Stimulated activated CD4-positive, alpha-beta T cell treated with anti-CD3 and anti-CD28 coated beads, Interleukin-15, amount 100 ng/mL, for 24 hours (primary cell): ENCODE data around the gene MICU2.

Source experiments
- DNase-seq: peaks from one replicate; pipeline ENCODE4 v3.0.0-alpha.2; 2020

The MICU2 gene

GRCh38 chr13:21476893-21477472 lies 127.0 kb downstream of the MICU2 start:
- DNase-seq: peak; percentile 86

DNA sequence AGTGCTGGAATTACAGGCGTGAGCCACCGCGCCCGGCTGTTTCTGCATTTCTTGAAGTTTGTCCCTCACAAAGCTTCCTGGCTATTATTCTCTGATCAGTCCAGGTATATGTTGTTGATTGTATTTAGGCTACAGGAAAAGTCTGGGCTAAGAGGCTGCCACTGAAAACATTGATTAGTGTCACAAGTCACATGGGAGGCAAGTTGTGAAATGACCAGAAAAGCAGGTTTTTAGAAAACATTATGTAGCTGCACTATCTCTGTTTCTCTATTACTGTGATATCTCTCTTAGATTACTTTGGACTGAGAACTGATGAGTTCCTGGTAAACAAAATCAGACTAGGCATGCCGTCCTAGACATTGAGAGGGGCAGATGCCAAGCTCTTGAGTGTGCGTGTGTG lies 128.9 kb downstream of the MICU2 start:
- no peak for DNase-seq

GRCh38 chr13:21470785-21471184 lies 133.2 kb downstream of the MICU2 start:
- no peak for DNase-seq

- no peak for DNase-seq
These were observed 137.4 kb downstream of the MICU2 start for GRCh38 chr13:21466527-21466926.

- no peak for DNase-seq
These were observed 138.2 kb downstream of the MICU2 start for GRCh38 chr13:21465710-21466160.

DNA sequence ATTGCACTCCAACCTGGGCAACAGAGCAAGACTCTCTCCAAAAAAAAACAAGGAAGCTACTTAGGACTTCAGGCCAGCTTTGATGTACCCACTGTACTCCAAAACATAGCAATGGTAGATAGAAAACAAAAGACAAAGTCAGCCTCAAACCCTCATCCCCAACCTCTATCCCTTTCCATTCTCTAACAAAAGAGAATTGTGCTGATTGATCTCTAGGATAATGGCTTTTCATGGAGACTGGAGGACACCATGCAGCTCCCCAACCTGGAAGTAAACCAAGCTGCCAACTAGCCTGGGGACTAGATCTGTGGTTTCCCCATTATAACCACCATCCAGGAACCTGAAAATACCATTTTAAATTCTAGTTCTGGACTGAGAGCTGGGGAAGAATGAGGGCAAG lies 140.5 kb downstream of the MICU2 start:
- DNase-seq: no peak

GRCh38 chr13:21461131-21461530 lies 142.8 kb downstream of the MICU2 start:
- DNase-seq: no peak

- peak; percentile 92 for DNase-seq
These were observed 144.9 kb downstream of the MICU2 start, which contains the start of gene ZDHHC20 for GRCh38 chr13:21458813-21459701. Gene ZDHHC20 (minus strand): TSS chr13:21459303. CDS start chr13:21459171, 132 bp downstream.

- peak; percentile 74 for DNase-seq
These were observed 145.5 kb downstream of the MICU2 start for GRCh38 chr13:21458451-21458812.

- DNase-seq: no peak
These were observed 150.4 kb downstream of the MICU2 start for GRCh38 chr13:21453387-21454081.

DNA sequence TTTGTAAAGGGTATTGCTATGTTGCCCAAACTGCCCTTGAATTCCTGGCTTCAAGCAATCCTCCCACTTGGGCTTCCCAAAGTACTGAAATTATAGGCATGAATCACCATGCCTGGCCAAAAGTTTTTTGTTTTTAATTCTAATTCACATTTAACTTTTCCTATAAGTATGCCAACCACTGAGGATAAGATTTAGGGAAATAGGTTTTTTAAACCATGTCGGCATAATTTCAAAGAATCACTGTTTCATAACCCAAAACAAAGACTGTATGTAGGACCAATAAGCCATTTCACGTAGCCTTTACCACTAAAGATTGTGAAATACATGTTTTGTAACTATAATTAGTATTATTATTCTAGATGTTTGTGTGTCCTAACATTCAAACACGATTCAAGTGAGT lies 153.0 kb downstream of the MICU2 start:
- no peak for DNase-seq

DNA sequence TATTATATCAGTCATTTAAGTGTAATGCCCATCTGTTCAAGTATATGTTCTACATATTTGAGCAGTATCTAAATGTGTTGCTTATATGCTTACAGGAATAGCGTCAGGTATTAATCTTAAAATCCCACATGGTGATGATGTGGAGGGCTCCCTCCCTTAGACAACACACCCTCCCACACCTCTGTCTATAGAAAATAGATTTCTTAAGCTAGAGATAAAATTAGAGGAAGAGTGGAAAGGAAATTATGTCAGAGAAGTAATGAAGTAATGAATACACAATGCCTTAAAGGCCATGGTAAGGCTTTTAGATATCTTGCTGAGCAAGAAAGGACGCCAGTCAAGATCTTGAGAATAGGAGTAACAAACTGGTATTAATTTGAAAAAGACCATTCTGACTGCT lies 157.3 kb downstream of the MICU2 start:
- no peak for DNase-seq

DNA sequence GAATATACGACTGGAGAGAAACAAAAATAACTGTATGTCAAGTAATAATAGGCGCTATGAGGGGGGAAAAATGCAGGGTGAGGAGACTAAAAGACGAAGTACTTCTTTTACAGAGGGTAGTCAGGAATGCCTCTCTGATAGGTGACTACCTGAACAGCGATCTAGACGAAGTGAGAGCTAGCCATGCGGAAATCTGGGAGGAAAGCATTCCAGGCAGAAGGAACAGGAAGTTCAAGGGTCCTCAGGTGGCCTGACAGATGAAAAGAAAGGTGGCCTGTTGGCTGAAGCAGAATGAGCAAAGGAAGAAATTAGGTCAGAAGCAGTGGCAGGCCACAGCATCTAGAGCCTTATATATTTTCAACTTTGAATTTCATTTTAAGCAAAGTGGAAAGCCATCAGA lies 158.2 kb downstream of the MICU2 start:
- no peak for DNase-seq

DNA sequence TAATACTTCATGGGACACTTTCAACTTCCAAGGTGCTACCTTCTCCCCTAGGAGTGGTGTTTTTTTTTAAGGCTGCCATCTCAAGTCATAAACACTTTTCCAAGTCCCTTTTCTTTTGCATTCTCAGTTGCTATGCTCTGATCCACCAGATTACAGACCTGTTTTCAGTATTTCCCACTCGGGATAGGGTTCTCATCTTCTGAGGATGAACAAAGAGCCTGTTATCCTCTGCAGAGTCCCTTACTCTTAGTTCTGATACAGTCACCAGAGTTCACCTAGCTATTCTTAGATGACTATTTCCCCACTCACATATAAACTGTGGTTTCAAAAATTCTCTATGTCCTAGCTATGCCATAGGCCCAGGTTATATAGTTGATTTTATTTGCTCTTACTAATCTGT lies 160.8 kb downstream of the MICU2 start:
- DNase-seq: no peak
